ENCODE results near the gene SOX2.

- TF ChIP-seq CTCF (conservative IDR thresholded peaks at IDR 0.05; ENCODE audit: low read length) (no peak), EZH2phosphoT487 (IDR thresholded peaks at IDR 0.05; ENCODE audit: borderline replicate concordance) (no peak)
Observed at GRCh38 chr3:181718369-181718768, 6.6 kb downstream of the SOX2 start.

Data from Loucy (cell line).